ENCODE measurements around the gene PTGES2. TPM values are rescaled to one million over a fixed set of nuclear protein-coding genes. Genes with fewer than 3 reads are reported as not detected.
A peak's percentile ranks its signal among the peaks of the same experiment; 100 is the strongest.

Gene PTGES2
- total and polyA plus RNA-seq, 9 of the 15 experiments (the other 6 are each of a cell fraction or from before 2014, with no cell fraction given) = 2.4 to 196 (median 90.1) TPM

DNA sequence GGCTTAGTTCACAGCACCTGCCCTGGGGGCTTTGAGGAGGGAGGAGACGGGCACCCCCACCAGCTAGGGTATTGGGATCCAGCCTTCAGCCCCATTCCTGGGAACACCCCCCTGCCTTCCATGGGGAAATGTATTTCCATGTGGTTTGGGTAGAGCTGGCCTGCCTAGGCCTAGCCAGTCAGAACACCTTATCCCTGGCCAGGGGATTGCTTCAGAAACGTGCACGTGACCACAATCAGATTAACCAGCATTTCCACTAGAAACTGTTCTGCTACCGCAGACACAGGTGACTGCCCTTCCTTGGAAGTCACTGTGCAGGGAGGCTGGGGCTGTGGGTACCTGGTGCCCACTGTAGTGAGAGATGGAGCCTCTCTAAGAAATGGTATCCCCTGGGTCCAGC is 46.5 kb upstream of the PTGES2 start:
- POLR2A ChIA-PET = interaction anchor here (0.7 to 12.6 kb wide), 6 partner anchors 10 to 525 kb away, joined by 3 to 155 read pairs (median 7); partner anchors contain the start of genes BBLN and CIZ1
- Histone ChIP-seq H3K9me1 (ENCODE audit: control insufficient read depth, insufficient read depth, low read length) (no peaks in the 10 kb centered on the region), H4K20me1 (replicated peaks; ENCODE audit: control insufficient read depth, insufficient read depth, low read length) (peaks cover 3% of the 10 kb centered on the region; the same call in 1 of the 2 replicates), H3K4me3 (no peak overlapping the region), H3K27ac (ENCODE audit: extremely low read depth, low read depth, low read length) (no peak overlapping the region), H3K27me3 (ENCODE audit: control insufficient read depth in 2 of 2, insufficient read depth in 2 of 2, low read length in 2 of 2) (no peaks in the 10 kb centered on the region), H2AFZ (ENCODE audit: low read depth, low read length) (no peak overlapping the region), H3K36me3 (ENCODE audit: control insufficient read depth, insufficient read depth, low read length) (peaks cover 83% of the 10 kb centered on the region), H3K4me2 (ENCODE audit: insufficient read depth, low read length) (no peak overlapping the region), H3K9ac (ENCODE audit: insufficient read depth in 1 of 2, low read depth in 2 of 2, low read length in 2 of 2) (0 out of 4 replicates have a peak overlapping the region, but pooled peaks of 1 of the 2 experiments have one; percentile 38), H3K9me3 (replicated peaks; ENCODE audit: control insufficient read depth, insufficient read depth, low read depth, low read length) (no peaks in the 10 kb centered on the region), H3K4me1 (replicated peaks in 1 of 2; ENCODE audit: control insufficient read depth in 2 of 2, insufficient read depth in 2 of 2, low read length in 2 of 2) (peaks cover 0 to 26% of the 10 kb centered on the region in 2 experiments; a peak in 3 of 5 replicates), H3K79me2 (ENCODE audit: control insufficient read depth, insufficient read depth, low read length) (no peaks in the 10 kb centered on the region)
- BruUV-seq (replicated peaks) = no TSS peak
- CTCF ChIA-PET (ENCODE audit: low intra/inter-chr PET ratio) = no interaction called here
- ATAC-seq (peak; percentile 16), FAIRE-seq (no peak), DNase-seq (ENCODE audit: extremely low read depth in 1 of 4, low spot score in 3 of 4) (no peak)
- in situ Hi-C loops (cut with MboI) (loop anchor here (10.0 kb wide), 1 partner anchor 521 kb away; no protein-coding TSS in a partner anchor), intact Hi-C loops (cut with micrococcal nuclease) (loop anchor here (5.0 kb wide), 1 partner anchor 498 kb away; no protein-coding TSS in a partner anchor)
- WGBS (ENCODE audit: insufficient coverage, low coverage, missing lambda C conversion rate) = 47% methylated on average over 4 of the region's 4 CpGs
- TF ChIP-seq, protein P1, sequence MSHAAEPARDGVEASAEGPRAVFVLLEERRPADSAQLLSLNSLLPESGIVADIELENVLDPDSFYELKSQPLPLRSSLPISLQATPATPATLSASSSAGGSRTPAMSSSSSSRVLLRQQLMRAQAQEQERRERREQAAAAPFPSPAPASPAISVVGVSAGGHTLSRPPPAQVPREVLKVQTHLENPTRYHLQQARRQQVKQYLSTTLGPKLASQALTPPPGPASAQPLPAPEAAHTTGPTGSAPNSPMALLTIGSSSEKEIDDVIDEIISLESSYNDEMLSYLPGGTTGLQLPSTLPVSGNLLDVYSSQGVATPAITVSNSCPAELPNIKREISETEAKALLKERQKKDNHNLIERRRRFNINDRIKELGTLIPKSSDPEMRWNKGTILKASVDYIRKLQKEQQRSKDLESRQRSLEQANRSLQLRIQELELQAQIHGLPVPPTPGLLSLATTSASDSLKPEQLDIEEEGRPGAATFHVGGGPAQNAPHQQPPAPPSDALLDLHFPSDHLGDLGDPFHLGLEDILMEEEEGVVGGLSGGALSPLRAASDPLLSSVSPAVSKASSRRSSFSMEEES (CRISPR knock-in tag; IDR thresholded peaks at IDR 0.05) = peak; percentile 36
- TF ChIP-seq CEBPB (tag; IDR thresholded peaks at IDR 0.05) = peak; percentile 41; the same call in 1 of the 2 replicates
- no peak for TF ChIP-seq TAF7 (tag; IDR thresholded peaks at IDR 0.05)
- TF ChIP-seq MIER1 (IDR thresholded peaks at IDR 0.05; ENCODE audit: low read depth) = no peak
- no peak for TF ChIP-seq ZNF311 (CRISPR knock-in tag; IDR thresholded peaks at IDR 0.05)
- TF ChIP-seq ILF3 (IDR thresholded peaks at IDR 0.05; ENCODE audit: borderline replicate concordance) = no peak
- TF ChIP-seq ZNF217 (CRISPR knock-in tag; IDR thresholded peaks at IDR 0.05) = no peak
- TF ChIP-seq HLTF (IDR thresholded peaks at IDR 0.05) = no peak
- no peak for TF ChIP-seq TGIF2 (CRISPR knock-in tag; IDR thresholded peaks at IDR 0.05)
- TF ChIP-seq ERF (CRISPR knock-in tag; IDR thresholded peaks at IDR 0.05) = no peak
- TF ChIP-seq NCOA1 (IDR thresholded peaks at IDR 0.05; ENCODE audit: low read depth) = no peak
- TF ChIP-seq, protein P2, sequence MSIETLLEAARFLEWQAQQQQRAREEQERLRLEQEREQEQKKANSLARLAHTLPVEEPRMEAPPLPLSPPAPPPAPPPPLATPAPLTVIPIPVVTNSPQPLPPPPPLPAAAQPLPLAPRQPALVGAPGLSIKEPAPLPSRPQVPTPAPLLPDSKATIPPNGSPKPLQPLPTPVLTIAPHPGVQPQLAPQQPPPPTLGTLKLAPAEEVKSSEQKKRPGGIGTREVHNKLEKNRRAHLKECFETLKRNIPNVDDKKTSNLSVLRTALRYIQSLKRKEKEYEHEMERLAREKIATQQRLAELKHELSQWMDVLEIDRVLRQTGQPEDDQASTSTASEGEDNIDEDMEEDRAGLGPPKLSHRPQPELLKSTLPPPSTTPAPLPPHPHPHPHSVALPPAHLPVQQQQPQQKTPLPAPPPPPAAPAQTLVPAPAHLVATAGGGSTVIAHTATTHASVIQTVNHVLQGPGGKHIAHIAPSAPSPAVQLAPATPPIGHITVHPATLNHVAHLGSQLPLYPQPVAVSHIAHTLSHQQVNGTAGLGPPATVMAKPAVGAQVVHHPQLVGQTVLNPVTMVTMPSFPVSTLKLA (conservative IDR thresholded peaks at IDR 0.05) = no peak
- no peak for TF ChIP-seq ZNF766 (CRISPR knock-in tag; conservative IDR thresholded peaks at IDR 0.05)
- TF ChIP-seq ZNF121 (CRISPR knock-in tag; conservative IDR thresholded peaks at IDR 0.05) = no peak
- TF ChIP-seq ZNF24 (IDR thresholded peaks at IDR 0.05) = no peak
- no peak for TF ChIP-seq SMAD1 (IDR thresholded peaks at IDR 0.05; ENCODE audit: low read depth, low read length, partially characterized antibody)
- TF ChIP-seq, protein P3, sequence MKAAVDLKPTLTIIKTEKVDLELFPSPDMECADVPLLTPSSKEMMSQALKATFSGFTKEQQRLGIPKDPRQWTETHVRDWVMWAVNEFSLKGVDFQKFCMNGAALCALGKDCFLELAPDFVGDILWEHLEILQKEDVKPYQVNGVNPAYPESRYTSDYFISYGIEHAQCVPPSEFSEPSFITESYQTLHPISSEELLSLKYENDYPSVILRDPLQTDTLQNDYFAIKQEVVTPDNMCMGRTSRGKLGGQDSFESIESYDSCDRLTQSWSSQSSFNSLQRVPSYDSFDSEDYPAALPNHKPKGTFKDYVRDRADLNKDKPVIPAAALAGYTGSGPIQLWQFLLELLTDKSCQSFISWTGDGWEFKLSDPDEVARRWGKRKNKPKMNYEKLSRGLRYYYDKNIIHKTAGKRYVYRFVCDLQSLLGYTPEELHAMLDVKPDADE (conservative IDR thresholded peaks at IDR 0.05; ENCODE audit: control insufficient read depth, low read depth, low read length) = no peak
- no peak for TF ChIP-seq GATAD2B (IDR thresholded peaks at IDR 0.05; ENCODE audit: borderline replicate concordance)
